Right lobe of liver (tissue), 4 donors: ENCODE measurements around the gene CRYBB2.
"Not testable (repeated sequence)": the region's sequence is repeated elsewhere in the genome, so short reads cannot be mapped to it uniquely, and the experiment has no call there.

ENCODE experiments used
- POLR2A ChIP-seq: fragments of 450-650 bp; IDR thresholded peaks from one replicate; pipeline ENCODE4 v1.6.1; 2017; ENCODE audit warnings: antibody characterized with exemption, mild to moderate bottlenecking
- TF ChIP-seq, protein P1 (sequence below), 4 donors: fragments of 200-600 bp in 3 of 4; fragments of 450-650 bp in 1 of 4; IDR thresholded peaks; one replicate each; pipeline versions ENCODE4 v1.5.1 to v1.8.0; 2016 to 2022; ENCODE audit warnings: antibody characterized with exemption in 4 of 4, mild to moderate bottlenecking in 2 of 4
- donor health status: DM: no; HTN: no; CAD: no.
- donor health status: DM: no; HTN: no; CAD: no.
- donor health status: DM: no; HTN: yes; CAD: no.

- TF ChIP-seq, protein P1, sequence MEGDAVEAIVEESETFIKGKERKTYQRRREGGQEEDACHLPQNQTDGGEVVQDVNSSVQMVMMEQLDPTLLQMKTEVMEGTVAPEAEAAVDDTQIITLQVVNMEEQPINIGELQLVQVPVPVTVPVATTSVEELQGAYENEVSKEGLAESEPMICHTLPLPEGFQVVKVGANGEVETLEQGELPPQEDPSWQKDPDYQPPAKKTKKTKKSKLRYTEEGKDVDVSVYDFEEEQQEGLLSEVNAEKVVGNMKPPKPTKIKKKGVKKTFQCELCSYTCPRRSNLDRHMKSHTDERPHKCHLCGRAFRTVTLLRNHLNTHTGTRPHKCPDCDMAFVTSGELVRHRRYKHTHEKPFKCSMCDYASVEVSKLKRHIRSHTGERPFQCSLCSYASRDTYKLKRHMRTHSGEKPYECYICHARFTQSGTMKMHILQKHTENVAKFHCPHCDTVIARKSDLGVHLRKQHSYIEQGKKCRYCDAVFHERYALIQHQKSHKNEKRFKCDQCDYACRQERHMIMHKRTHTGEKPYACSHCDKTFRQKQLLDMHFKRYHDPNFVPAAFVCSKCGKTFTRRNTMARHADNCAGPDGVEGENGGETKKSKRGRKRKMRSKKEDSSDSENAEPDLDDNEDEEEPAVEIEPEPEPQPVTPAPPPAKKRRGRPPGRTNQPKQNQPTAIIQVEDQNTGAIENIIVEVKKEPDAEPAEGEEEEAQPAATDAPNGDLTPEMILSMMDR (IDR thresholded peaks at IDR 0.05) = not testable (repeated sequence)
- not testable (repeated sequence) for TF ChIP-seq POLR2A
Measured at GRCh38 chr22:25233706-25234105, 14.3 kb downstream of the CRYBB2 start.
